Measurements from ENCODE around the gene DYNC2I2. TPM values are rescaled to one million over a fixed set of nuclear protein-coding genes. Genes with fewer than 3 reads are reported as not detected.

DYNC2I2 gene
- total and polyA plus RNA-seq, 4 donors = 10.9 to 58.0 (median 19.6) TPM

GRCh38 chr9:128684065-128684324, 27.3 kb upstream of the DYNC2I2 start:
- DNase-seq (ENCODE audit: low spot score) = no peak
- peak; percentile 47 for TF ChIP-seq TAF1 (conservative IDR thresholded peaks at IDR 0.05)
- TF ChIP-seq RXRA (IDR thresholded peaks at IDR 0.05) = no peak
- TF ChIP-seq YY1 (IDR thresholded peaks at IDR 0.05) = no peak
- no peak for TF ChIP-seq CTCF (IDR thresholded peaks at IDR 0.05; ENCODE audit: low read depth, low read length, missing input control)
- no peak for TF ChIP-seq EGR1 (IDR thresholded peaks at IDR 0.05; ENCODE audit: low read depth in 2 of 2)
- peak overlapping the region; percentile 61 to 77 (median 64) for H3K4me3 ChIP-seq (ENCODE audit: low read depth in 1 of 3, low read length in 3 of 3)
- WGBS = under 1% methylated on average over 3 of the region's 3 CpGs
- H3K36me3 ChIP-seq (ENCODE audit: control insufficient read depth in 4 of 4, insufficient read depth in 3 of 4, low read depth in 1 of 4, low read length in 3 of 4) = no peaks in the 10 kb centered on the region
- peak overlapping the region; percentile 49 to 79 for H3K27ac ChIP-seq (ENCODE audit: low read depth in 1 of 2, low read length in 2 of 2)
- no peaks in the 10 kb centered on the region for H3K9me3 ChIP-seq (ENCODE audit: control insufficient read depth in 4 of 4, low read length in 3 of 4)
- H3K9ac ChIP-seq (ENCODE audit: low read depth in 1 of 2, low read length in 2 of 2) = peak overlapping the region; percentile 94 to 95
- H3K27me3 ChIP-seq (ENCODE audit: control insufficient read depth in 4 of 4, insufficient read depth in 4 of 4, low read length in 3 of 4) = no peaks in the 10 kb centered on the region
- H3K4me1 ChIP-seq (ENCODE audit: control insufficient read depth in 4 of 4, insufficient read depth in 4 of 4, low read length in 3 of 4) = peaks cover 0 to 38% (median 19%) of the 10 kb centered on the region in 4 donors

DNA sequence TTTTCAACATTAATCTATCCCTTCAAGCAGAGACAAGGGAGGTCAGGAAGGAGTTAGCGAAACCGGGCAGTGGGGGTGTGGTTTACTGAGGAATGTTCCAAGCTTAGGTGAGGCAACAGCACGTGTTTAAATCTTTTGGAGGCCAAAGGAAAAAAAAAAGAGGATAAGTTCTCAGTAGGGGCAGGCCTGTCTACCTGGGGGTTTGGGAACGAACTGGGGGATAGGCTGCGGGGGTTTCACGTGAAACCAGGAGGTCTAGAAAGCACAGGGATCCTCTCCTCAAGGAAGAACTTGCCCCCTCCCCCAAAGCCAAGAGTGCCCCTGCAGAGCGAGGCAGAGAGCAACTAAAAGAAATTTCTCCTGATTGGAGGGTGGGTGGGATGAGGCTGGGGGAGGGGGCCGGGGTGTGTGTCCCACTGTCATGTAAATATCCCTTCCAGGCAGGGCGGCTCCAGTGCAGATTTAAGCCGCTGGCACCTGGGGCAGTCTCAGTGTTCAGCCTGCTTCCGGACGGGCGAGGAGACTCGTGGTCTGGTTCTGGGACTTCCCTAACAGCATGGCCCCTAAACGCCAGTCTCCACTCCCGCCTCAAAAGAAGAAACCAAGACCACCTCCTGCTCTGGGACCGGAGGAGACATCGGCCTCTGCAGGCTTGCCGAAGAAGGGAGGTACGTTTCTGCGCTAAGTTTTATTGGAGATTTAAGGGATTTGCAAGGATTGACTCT, 26.9 kb upstream of the DYNC2I2 start:
- peak overlapping the region; percentile 61 to 77 (median 64) for H3K4me3 ChIP-seq (ENCODE audit: low read depth in 1 of 3, low read length in 3 of 3)
- peak overlapping the region; percentile 94 to 95 for H3K9ac ChIP-seq (ENCODE audit: low read depth in 1 of 2, low read length in 2 of 2)
- DNase-seq (ENCODE audit: low spot score) = no peak
- H3K27ac ChIP-seq (ENCODE audit: low read depth in 1 of 2, low read length in 2 of 2) = peak overlapping the region; percentile 49 to 79
- 4% methylated on average over 21 of the region's 21 CpGs for WGBS
- H3K9me3 ChIP-seq (ENCODE audit: control insufficient read depth in 4 of 4, low read length in 3 of 4) = no peaks in the 10 kb centered on the region
- TF ChIP-seq RXRA (IDR thresholded peaks at IDR 0.05) (peak in 1 of 2 donors; percentile 7), SP1 (IDR thresholded peaks at IDR 0.05) (peak; percentile 19), EGR1 (IDR thresholded peaks at IDR 0.05; ENCODE audit: low read depth in 2 of 2) (no peak), CTCF (IDR thresholded peaks at IDR 0.05; ENCODE audit: low read depth, low read length, missing input control) (no peak), HNF4G (IDR thresholded peaks at IDR 0.05) (no peak)
- TF ChIP-seq, protein P1, sequence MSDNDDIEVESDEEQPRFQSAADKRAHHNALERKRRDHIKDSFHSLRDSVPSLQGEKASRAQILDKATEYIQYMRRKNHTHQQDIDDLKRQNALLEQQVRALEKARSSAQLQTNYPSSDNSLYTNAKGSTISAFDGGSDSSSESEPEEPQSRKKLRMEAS (IDR thresholded peaks at IDR 0.05) = peak; percentile 31
- H3K27me3 ChIP-seq (ENCODE audit: control insufficient read depth in 4 of 4, insufficient read depth in 4 of 4, low read length in 3 of 4) = no peaks in the 10 kb centered on the region
- peaks cover 0 to 37% (median 19%) of the 10 kb centered on the region in 4 donors for H3K4me1 ChIP-seq (ENCODE audit: control insufficient read depth in 4 of 4, insufficient read depth in 4 of 4, low read length in 3 of 4)
- H3K36me3 ChIP-seq (ENCODE audit: control insufficient read depth in 4 of 4, insufficient read depth in 3 of 4, low read depth in 1 of 4, low read length in 3 of 4) = no peaks in the 10 kb centered on the region

- peak overlapping the region; percentile 72 to 78 for H3K27ac ChIP-seq (ENCODE audit: low read depth in 1 of 2, low read length in 2 of 2)
- H3K36me3 ChIP-seq (ENCODE audit: control insufficient read depth in 4 of 4, insufficient read depth in 3 of 4, low read depth in 1 of 4, low read length in 3 of 4) = no peaks in the 10 kb centered on the region
- H3K4me1 ChIP-seq (ENCODE audit: control insufficient read depth in 4 of 4, insufficient read depth in 4 of 4, low read length in 3 of 4) = peaks cover 0 to 5% (median 0%) of the 10 kb centered on the region in 4 donors
- no peaks in the 10 kb centered on the region for H3K27me3 ChIP-seq (ENCODE audit: control insufficient read depth in 4 of 4, insufficient read depth in 4 of 4, low read length in 3 of 4)
- H3K4me3 ChIP-seq (ENCODE audit: low read depth in 1 of 3, low read length in 3 of 3) = peak overlapping the region; percentile 28 to 83 (median 33)
- DNase-seq (ENCODE audit: low spot score) = no peak
- H3K9me3 ChIP-seq (ENCODE audit: control insufficient read depth in 4 of 4, low read length in 3 of 4) = no peaks in the 10 kb centered on the region
- 40% methylated on average over 10 of the region's 10 CpGs for WGBS
- H3K9ac ChIP-seq (ENCODE audit: low read depth in 1 of 2, low read length in 2 of 2) = peak overlapping the region in 1 of 2 donors; percentile 4
- TF ChIP-seq FOXA1 (IDR thresholded peaks at IDR 0.05) (no peak), YY1 (IDR thresholded peaks at IDR 0.05) (peak; percentile 68), HNF4A (conservative IDR thresholded peaks at IDR 0.05) (peak; percentile 81 to 83), NR2F2 (IDR thresholded peaks at IDR 0.05) (no peak), RXRA (IDR thresholded peaks at IDR 0.05) (peak in 1 of 2 donors; percentile 59), HNF4G (IDR thresholded peaks at IDR 0.05) (peak; percentile 52), SP1 (IDR thresholded peaks at IDR 0.05) (peak; percentile 81), FOXA2 (IDR thresholded peaks at IDR 0.05) (no peak), RAD21 (IDR thresholded peaks at IDR 0.05) (peak in 1 of 2 donors; percentile 23), GABPA (IDR thresholded peaks at IDR 0.05 in 1 of 2, conservative IDR thresholded peaks at IDR 0.05 in 1 of 2) (no peak), EGR1 (IDR thresholded peaks at IDR 0.05; ENCODE audit: low read depth in 2 of 2) (no peak), TAF1 (conservative IDR thresholded peaks at IDR 0.05) (peak; percentile 35), CTCF (IDR thresholded peaks at IDR 0.05; ENCODE audit: low read depth, low read length, missing input control) (no peak)
- TF ChIP-seq, protein P1 (IDR thresholded peaks at IDR 0.05) = peak; percentile 61
- TF ChIP-seq, protein P2, sequence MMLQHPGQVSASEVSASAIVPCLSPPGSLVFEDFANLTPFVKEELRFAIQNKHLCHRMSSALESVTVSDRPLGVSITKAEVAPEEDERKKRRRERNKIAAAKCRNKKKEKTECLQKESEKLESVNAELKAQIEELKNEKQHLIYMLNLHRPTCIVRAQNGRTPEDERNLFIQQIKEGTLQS (IDR thresholded peaks at IDR 0.05) = peak; percentile 26
- TF ChIP-seq, protein P3, sequence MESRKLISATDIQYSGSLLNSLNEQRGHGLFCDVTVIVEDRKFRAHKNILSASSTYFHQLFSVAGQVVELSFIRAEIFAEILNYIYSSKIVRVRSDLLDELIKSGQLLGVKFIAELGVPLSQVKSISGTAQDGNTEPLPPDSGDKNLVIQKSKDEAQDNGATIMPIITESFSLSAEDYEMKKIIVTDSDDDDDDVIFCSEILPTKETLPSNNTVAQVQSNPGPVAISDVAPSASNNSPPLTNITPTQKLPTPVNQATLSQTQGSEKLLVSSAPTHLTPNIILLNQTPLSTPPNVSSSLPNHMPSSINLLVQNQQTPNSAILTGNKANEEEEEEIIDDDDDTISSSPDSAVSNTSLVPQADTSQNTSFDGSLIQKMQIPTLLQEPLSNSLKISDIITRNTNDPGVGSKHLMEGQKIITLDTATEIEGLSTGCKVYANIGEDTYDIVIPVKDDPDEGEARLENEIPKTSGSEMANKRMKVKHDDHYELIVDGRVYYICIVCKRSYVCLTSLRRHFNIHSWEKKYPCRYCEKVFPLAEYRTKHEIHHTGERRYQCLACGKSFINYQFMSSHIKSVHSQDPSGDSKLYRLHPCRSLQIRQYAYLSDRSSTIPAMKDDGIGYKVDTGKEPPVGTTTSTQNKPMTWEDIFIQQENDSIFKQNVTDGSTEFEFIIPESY (IDR thresholded peaks at IDR 0.05) = no peak
Measured at GRCh38 chr9:128677794-128678193, 21.1 kb upstream of the DYNC2I2 start.
